ENCODE measurements around the gene BPHL.

- TF ChIP-seq RAD21 (conservative IDR thresholded peaks at IDR 0.05) (no peak), EP300 (conservative IDR thresholded peaks at IDR 0.05; ENCODE audit: poor library complexity, severe bottlenecking) (no peak), CTCF (IDR thresholded peaks at IDR 0.05; ENCODE audit: poor library complexity, severe bottlenecking) (peak; percentile 14), EZH2 (IDR thresholded peaks at IDR 0.05; ENCODE audit: borderline replicate concordance, insufficient read depth, low read length, poor library complexity, severe bottlenecking) (no peak), POLR2AphosphoS5 (IDR thresholded peaks at IDR 0.05) (no peak), REST (IDR thresholded peaks at IDR 0.05; ENCODE audit: borderline replicate concordance) (no peak)
Measured at GRCh38 chr6:3147914-3148757, 29.6 kb downstream of the BPHL start.
